Stimulated activated CD8-positive, alpha-beta memory T cell treated with anti-CD3 and anti-CD28 coated beads, Interleukin-2, amount 100 ng/mL, for 1 hour (primary cell): ENCODE measurements around the gene EIF4A2.
"Not testable (repeated sequence)": the region's sequence is repeated elsewhere in the genome, so short reads cannot be mapped to it uniquely, and the experiment has no call there.

Source experiments
- DNase-seq, 2 donors: peaks; one replicate each; pipeline ENCODE4 v3.0.0-alpha.2; 2020; ENCODE audit warnings: low read depth in 2 of 2

Gene EIF4A2

DNA sequence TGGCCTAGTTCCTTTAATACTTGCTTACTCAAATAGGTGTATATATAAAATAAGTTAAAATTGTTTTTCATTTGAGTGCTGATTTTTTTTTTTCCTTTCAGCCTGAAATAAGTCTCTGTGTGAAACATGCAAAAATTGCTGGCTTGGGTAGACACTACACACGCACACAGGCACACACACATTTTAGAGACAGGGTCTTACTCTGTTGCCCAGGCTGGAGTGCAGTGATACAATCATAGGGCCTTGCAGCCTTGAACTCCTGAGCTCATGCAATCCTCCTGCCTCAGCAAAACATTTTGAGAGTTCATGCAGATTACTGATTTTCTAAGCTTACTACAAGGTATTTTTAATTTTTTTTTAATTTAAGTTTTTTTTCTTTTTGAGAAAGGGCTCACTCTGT, 35.6 kb downstream of the EIF4A2 start:
- DNase-seq = no peak

DNA sequence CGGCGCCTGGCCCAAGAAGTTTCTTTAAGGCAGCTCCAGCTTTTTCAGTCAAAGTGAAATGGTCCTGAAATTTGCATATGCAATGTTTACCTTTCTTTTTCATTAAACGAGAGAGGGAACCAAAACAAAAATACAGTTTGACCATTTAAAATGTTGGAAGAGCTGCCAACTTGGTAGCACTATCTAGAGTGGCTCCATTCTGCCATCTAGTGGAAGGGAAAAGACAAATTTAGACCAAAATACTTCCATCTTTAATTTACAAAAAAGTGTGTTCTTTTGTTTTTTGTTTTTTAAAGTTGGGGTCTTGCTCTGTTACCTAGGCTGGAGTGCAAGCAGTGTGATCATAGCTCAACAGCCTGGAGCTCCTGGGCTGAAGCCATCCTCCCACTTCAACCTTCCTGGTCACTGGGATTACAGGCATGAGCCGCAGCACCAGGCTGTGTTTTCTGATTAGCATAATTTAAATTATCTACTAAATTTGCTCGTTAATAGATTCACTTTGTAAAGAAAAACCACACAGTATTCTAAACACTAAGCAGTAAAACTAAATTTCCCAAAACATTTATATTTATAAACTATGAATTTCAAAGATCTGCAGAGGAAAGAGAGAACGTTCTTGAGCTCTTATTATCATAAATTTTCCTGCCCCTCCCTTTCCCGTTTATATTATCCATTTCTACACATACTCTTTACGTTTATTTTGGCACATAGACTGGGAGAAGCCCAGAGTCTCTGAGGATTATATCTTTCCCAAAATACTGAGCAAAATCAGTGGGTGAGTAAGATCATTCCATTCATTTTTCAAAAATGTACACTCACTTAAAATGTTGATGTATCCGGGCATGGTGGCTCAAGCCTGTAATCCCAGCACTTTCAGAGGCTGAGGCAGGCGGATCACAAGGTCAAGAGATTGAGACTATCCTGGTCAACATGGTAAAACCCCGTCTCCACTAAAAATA, 38.3 kb downstream of the EIF4A2 start:
- no peak for DNase-seq

DNA sequence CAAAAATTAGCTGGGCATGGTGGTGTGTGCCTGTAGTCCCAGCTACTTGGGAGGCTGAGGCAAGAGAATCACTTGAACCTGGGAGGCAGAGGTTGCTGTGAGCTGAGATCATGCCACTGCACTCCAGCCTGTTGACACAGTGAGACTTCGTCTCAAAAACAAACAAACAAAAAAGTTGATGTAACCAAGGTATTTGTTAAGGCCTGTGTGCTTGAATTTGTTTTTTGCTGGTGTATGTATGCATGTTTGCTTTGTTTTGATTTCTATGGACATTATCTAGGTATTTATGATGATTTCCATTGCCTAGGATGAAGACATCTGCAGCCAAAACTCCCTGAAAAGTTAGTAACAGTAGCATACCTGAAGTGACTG, 39.0 kb downstream of the EIF4A2 start:
- DNase-seq = not testable (repeated sequence)

DNA sequence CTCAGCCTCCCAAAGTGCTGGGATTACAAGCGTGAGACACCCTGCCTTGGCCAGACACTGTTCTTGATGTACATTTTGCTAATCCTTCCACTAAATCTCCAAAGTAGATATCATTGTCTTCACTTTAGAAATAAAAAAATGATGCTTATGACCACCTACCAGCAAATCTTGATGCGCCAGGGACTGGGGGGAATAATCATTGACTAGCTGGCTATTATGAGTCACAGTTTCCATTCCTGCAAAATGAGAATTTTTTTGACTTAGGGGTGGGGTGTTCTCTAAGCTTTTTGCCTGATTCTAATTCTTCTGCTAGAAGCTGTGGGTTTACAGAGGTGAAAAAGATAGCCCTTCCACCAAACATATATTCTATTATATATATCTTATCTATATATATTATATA, 40.0 kb downstream of the EIF4A2 start:
- DNase-seq = no peak

DNA sequence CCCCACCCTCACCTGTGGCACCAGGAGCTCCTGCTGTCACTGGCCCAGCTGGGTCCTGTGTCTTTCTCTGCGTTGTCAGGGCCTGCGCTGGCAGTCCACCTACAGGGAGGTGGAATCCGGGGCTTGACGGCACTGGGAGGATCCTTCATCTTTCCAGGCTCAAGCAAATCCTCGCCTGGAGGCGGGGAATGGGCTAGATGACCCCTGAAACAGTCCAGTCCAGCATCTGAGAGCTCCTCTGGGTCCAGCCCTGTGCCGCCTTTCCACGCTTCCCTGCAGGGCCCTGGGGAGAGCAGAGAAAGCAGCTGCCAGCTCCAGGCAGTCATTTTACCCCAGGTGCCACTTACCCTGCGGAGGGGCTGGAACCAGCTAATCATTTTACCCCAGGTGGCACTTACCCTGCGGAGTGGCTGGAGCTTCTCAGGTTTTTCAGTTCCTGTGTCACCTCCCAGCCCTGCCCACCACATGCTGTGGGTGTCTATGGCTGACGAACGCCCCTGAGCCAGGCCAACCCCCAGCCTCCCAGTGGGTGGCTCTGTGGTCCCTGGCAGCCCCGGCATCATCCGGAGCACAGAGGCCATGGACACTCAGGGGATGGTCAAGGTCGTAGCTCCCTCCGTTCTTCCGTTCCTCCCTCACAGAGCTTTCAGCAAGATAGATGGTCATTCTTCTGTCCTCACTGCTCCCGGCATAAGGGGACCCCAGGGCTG, 41.2 kb downstream of the EIF4A2 start:
- no peak for DNase-seq

DNA sequence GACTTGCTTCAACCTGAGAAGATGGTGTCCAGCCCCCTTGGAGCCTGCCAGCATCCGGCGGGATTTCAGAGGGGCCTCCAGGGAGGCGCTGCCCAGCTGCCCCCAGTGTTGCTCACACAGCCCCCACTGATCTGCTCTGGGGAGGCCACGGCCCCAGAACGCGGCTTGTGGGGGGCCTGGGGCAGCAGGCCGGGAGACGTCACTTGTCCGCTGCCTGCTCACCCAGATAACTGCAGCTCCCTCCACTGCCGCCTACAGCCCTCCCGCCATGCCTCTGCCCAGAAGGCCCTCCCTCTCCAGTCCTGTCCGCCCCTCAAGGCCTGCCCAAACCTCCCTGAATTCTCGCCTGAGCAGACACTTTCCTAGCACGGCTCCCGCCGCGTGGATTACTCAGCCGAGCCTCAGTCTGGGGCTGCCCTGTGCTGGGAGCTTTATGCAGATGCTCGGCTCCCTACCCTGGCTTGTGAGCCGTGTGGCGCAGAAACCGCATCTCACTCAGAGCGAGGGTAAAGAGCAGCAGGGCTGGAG, 42.0 kb downstream of the EIF4A2 start:
- DNase-seq = no peak

DNA sequence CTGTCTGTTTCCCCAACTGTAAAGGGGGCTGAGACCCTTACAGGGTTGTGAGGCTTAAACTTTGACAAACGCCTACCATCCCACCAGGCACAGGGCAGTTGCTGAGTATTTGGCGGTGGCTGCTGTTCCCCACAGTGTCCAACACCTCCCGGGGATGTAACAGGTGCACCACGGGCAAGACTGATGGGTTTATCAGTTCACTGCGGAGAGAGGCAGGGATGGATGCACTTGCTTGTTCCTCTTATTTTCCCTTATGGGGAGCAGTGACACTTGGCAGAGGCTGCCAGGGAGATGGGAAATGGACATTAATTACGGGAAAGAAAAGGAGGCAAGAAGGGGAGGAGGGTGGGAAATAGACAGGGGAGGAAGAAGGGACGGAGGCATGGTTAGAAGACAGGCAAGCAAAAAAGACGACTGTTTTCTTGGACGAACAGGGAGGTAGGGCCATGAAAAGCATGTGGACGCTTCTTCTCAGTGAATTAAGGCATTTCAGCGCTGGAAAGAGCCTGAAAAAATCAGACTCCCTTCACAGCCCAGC, 42.6 kb downstream of the EIF4A2 start:
- no peak for DNase-seq

DNA sequence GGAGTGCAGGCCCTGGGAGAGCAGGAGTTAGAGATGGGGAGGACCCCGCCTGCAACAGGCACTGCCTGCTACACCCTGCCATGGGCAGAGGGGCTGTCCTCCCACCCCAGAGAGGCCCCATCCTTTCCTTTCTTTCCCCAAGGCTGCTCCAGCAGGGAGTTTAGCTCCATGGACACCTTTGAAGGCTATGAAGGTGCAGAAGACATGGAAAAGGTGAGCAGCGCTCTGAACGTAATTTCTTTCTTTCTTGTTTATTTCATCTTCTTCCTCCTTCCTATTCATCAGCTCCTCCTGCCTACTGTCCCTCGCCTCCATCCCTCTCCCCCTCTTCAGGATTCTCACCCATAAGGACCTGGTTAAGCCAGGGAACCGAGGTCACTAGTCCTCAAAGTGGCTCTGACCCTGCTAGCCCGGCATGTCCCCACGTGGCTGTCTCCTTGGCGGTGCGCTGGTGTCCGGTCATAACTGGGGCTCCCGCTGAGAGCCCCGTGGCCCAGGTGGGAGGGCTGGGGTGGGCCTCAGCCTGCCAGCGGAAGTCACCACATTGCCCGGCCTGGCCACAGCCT, 43.1 kb downstream of the EIF4A2 start:
- DNase-seq = no peak

DNA sequence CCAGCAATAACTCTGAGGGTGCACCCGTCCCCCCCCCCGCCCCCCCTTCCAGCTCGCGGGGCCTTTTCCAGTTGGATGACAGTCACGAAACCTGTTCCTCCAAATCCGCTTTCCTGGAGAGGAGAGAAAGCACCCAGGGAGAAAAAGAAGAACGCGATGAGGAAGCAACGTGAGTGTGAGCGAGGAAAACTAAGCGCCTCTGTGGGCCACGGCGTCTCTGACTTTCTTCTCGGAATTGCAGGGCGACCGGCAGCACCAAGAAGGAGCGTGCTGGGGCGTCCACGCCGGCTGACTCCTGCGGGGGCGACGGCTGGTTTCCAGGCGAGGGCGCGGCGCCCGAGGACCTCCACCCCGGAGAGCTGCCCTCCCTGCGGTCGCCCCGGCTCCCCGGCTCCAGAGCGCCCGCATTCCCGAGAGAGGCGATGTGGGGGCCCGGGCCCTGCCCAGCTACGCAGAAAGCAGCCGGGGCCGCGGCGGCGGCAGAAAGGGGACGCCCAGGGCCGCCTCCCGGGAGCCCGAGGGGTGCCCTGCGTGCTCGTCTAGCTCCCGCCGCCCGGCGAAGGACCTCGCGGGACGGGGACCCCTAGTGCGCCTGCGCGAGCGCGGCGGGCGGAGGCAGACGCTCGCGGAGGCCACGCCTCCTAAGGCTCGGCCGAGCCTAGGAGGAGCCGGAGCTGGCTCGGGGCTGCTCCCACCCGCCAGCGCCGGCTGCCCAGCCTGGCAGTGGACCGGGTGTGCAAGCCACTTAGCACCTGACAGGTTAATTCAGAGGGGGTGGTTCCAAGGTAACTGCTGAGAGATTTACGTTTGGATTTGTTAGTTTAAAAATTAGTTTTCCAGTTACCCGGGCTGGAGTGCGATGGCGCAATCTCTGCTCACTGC, 43.8 kb downstream of the EIF4A2 start:
- DNase-seq = peak; percentile 67 to 73

DNA sequence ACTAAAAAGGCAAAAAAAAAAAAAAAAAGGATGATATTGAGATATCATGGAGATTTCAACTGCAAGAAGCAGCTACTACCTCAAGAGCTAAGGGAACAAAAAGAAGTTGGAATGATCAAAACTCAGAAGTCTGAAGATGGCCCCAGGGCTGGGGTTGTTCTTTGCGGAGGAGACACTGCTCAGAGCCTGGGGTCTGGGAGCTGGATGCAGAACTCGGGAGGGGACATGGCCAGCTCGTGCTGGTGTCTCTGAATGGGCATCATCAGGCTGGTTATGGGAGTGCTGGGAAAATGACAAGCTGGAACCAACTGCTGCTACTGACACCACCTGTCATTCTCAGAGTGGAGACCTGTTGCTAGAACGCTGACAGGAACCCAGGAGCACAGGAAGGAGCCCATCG, 45.0 kb downstream of the EIF4A2 start:
- DNase-seq = no peak

DNA sequence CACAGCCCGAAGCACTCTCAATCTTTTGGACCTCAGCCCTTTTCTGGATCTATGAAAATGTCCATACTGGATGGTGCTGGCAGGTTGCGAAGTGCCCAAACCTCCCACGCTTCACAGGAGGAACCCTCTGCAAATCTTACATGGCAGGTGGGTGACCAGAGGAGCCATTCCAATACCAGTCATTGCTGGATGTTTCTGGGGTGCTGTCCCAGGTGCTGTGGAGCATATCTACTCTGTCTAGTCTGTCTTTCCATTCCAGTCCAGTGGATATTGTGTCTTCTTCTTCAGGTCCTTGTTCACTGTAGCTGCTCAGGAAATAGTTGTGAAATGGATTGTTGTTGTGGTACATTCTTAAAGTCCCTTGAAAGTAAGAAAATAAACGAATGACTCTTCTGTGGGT, 48.4 kb downstream of the EIF4A2 start:
- DNase-seq = no peak

DNA sequence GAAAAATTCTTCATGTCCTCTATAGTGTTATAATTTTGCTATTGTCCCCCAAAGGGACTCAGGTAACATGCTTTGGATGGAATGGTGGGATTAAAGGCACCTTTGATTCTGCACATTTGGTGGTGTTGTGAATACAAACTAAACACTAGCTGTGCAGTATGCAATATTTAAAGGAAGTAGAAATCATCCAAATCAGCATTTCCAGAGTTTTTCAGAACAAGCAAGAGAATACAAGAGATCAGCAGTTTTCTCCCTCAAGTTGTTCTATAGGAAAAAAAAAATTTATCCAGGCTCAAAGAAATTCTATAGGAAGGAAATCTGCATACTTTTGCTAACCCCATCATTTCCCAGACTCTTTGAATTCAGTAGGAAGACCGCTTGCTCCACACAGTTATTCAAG, 48.9 kb downstream of the EIF4A2 start:
- no peak for DNase-seq
